Endodermal cell (in vitro differentiated cells): ENCODE results near the gene LMO7. TPM values are rescaled to one million over a fixed set of nuclear protein-coding genes. Genes with fewer than 3 reads are reported as not detected.

Experiments
- DNase-seq: peaks from one replicate; pipeline ENCODE4 v3.0.0-alpha.2; 2017
- H3K27ac ChIP-seq: 2 replicates; pipeline ENCODE4 v1.5.1; 2013; ENCODE audit warnings: mild to moderate bottlenecking, low read depth, low read length, moderate library complexity
- H3K27me3 ChIP-seq: 2 replicates; pipeline ENCODE4 v1.6.1; 2013; ENCODE audit warnings: mild to moderate bottlenecking, low read length, moderate library complexity; ENCODE audit not compliant: insufficient read depth, control insufficient read depth, poor library complexity, severe bottlenecking
- H3K36me3 ChIP-seq: 2 replicates; pipeline ENCODE4 v1.7.0; 2013; ENCODE audit warnings: mild to moderate bottlenecking, low read length, moderate library complexity; ENCODE audit not compliant: control insufficient read depth, insufficient read depth
- H3K4me1 ChIP-seq: one replicate; pipeline ENCODE4 v1.7.0; 2013; ENCODE audit warnings: low read length; ENCODE audit not compliant: control insufficient read depth, insufficient read depth
- H3K4me3 ChIP-seq: 2 replicates; pipeline ENCODE4 v1.5.1; 2013; ENCODE audit warnings: mild to moderate bottlenecking, low read length, moderate library complexity
- H3K9ac ChIP-seq: 2 replicates; pipeline ENCODE4 v1.6.1; 2013; ENCODE audit warnings: mild to moderate bottlenecking, low read length, moderate library complexity; ENCODE audit not compliant: poor library complexity, severe bottlenecking; ENCODE audit errors: extremely low read depth
- H3K9me3 ChIP-seq: 2 replicates; pipeline ENCODE4 v1.6.1; 2013; ENCODE audit warnings: mild to moderate bottlenecking, low read length, moderate library complexity; ENCODE audit not compliant: control insufficient read depth
- H3K27ac Mint-ChIP-seq: 2 replicates; pipeline ENCODE4 v1.8.0; 2020; ENCODE audit warnings: mixed read lengths
- H3K27me3 Mint-ChIP-seq: 2 replicates; pipeline ENCODE4 v1.8.0; 2021; ENCODE audit warnings: mild to moderate bottlenecking, mixed read lengths; ENCODE audit not compliant: insufficient read depth
- H3K36me3 Mint-ChIP-seq: 2 replicates; pipeline ENCODE4 v1.8.0; 2020; ENCODE audit warnings: low read depth, mixed read lengths
- H3K4me1 Mint-ChIP-seq: 2 replicates; pipeline ENCODE4 v1.8.0; 2020; ENCODE audit warnings: mixed read lengths
- H3K4me3 Mint-ChIP-seq: 2 replicates; pipeline ENCODE4 v1.8.0; 2020; ENCODE audit warnings: mild to moderate bottlenecking, moderate library complexity, mixed read lengths
- H3K9me3 Mint-ChIP-seq: 2 replicates; pipeline ENCODE4 v1.8.0; 2020; ENCODE audit warnings: mild to moderate bottlenecking, mixed read lengths
- WGBS, 2 experiments: methylation state at CpG; one replicate each; pipeline versions ENCODE4 v1.1.5 to v1.1.7; 2013; ENCODE audit warnings: missing lambda C conversion rate in 2 of 2, mixed read lengths in 1 of 2; ENCODE audit not compliant: insufficient coverage in 1 of 2, insufficient read length in 1 of 2; 5-methylcytosine and 5-hydroxymethylcytosine counted together
- total RNA-seq, 2 donors: library from RNA; stranded (reverse); fragmentation: NEBNext Ultra II Directional in 1 of 2; extraction: Animal tissue kit (Norgen Biotek cat#: 25700) in 1 of 2; gene quantifications; 2 replicates in 1 of 2; 3 replicates in 1 of 2; pipeline ENCODE4 v1.2.1, GENCODE V29; 2021
- TF ChIP-seq, protein P1 (sequence below): fragments of 200-600 bp; sonication (generic); conservative IDR thresholded peaks from 2 replicates; pipeline ENCODE4 v1.5.0; 2021; ENCODE audit warnings: antibody characterized with exemption, mild to moderate bottlenecking

The LMO7 gene
- total RNA-seq, 2 donors from 2014 or later, result 9.9 to 14.1 TPM

DNA sequence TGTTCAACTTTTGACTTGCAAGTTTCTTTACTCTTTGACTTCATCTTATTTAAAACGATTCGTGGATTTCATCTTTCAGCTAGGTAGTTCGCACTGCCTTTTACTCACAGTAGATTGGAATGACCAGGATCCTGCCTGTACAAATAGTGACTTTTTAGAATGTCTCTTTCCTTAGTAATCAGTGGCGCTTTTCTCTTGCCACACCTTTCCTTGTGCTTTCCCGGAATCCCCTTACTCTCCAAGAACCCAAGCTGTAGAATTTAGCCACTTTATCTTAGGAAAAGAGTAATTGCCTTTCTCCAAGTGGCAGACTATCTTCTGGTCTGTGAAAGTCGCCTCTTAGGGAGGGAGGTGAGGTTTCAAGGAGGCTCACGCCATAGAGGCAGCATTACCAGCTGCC is 123.4 kb downstream of the LMO7 start:
- DNase-seq, result no peak
- TF ChIP-seq, protein P1, sequence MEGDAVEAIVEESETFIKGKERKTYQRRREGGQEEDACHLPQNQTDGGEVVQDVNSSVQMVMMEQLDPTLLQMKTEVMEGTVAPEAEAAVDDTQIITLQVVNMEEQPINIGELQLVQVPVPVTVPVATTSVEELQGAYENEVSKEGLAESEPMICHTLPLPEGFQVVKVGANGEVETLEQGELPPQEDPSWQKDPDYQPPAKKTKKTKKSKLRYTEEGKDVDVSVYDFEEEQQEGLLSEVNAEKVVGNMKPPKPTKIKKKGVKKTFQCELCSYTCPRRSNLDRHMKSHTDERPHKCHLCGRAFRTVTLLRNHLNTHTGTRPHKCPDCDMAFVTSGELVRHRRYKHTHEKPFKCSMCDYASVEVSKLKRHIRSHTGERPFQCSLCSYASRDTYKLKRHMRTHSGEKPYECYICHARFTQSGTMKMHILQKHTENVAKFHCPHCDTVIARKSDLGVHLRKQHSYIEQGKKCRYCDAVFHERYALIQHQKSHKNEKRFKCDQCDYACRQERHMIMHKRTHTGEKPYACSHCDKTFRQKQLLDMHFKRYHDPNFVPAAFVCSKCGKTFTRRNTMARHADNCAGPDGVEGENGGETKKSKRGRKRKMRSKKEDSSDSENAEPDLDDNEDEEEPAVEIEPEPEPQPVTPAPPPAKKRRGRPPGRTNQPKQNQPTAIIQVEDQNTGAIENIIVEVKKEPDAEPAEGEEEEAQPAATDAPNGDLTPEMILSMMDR, result no peak
- peaks cover 24% of the 10 kb centered on the region for H3K4me1 Mint-ChIP-seq
- no peak overlapping the region for H3K27ac Mint-ChIP-seq
- Histone ChIP-seq H3K9me3 (peaks cover 5% of the 10 kb centered on the region), H3K27me3 (no peaks in the 10 kb centered on the region), H3K4me1 (peaks cover 6% of the 10 kb centered on the region), H3K36me3 (no peaks in the 10 kb centered on the region), H3K27ac (no peak overlapping the region), H3K4me3 (no peak overlapping the region), H3K9ac (no peak overlapping the region)
- H3K27me3 Mint-ChIP-seq, result no peaks in the 10 kb centered on the region
- peaks cover 3% of the 10 kb centered on the region for H3K36me3 Mint-ChIP-seq
- no peak overlapping the region for H3K4me3 Mint-ChIP-seq
- 91 to 93% methylated on average over 5 to 7 of the region's 7 CpGs for WGBS, 2 experiments
- peaks cover 2% of the 10 kb centered on the region for H3K9me3 Mint-ChIP-seq

GRCh38 chr13:75760131-75761021 is 124.2 kb downstream of the LMO7 start:
- peaks cover 6% of the 10 kb centered on the region for H3K4me1 ChIP-seq
- H3K4me3 ChIP-seq, result no peak overlapping the region
- TF ChIP-seq, protein P1, result peak; percentile 26
- no peak overlapping the region for H3K9ac ChIP-seq
- no peak overlapping the region for H3K27ac ChIP-seq
- Mint-ChIP-seq H3K4me3 (no peak overlapping the region), H3K27ac (no peak overlapping the region), H3K9me3 (peaks cover 2% of the 10 kb centered on the region), H3K4me1 (peaks cover 24% of the 10 kb centered on the region), H3K36me3 (peaks cover 3% of the 10 kb centered on the region), H3K27me3 (no peaks in the 10 kb centered on the region)
- 83 to 89% methylated on average over 9 of the region's 9 CpGs for WGBS, 2 experiments
- no peaks in the 10 kb centered on the region for H3K27me3 ChIP-seq
- no peaks in the 10 kb centered on the region for H3K36me3 ChIP-seq
- DNase-seq, result no peak
- H3K9me3 ChIP-seq, result peaks cover 5% of the 10 kb centered on the region

GRCh38 chr13:75761369-75761768 is 125.2 kb downstream of the LMO7 start:
- no peaks in the 10 kb centered on the region for H3K27me3 Mint-ChIP-seq
- peaks cover 2% of the 10 kb centered on the region for H3K9me3 Mint-ChIP-seq
- no peak overlapping the region for H3K4me3 ChIP-seq
- peaks cover 6% of the 10 kb centered on the region for H3K4me1 ChIP-seq
- H3K27ac Mint-ChIP-seq, result no peak overlapping the region
- no peaks in the 10 kb centered on the region for H3K27me3 ChIP-seq
- WGBS, 2 experiments, result 90 to 93% methylated on average over 2 to 3 of the region's 3 CpGs
- H3K27ac ChIP-seq, result no peak overlapping the region
- H3K9ac ChIP-seq, result no peak overlapping the region
- peaks cover 24% of the 10 kb centered on the region for H3K4me1 Mint-ChIP-seq
- no peaks in the 10 kb centered on the region for H3K36me3 ChIP-seq
- peaks cover 5% of the 10 kb centered on the region for H3K9me3 ChIP-seq
- H3K4me3 Mint-ChIP-seq, result no peak overlapping the region
- TF ChIP-seq, protein P1, result no peak
- peaks cover 3% of the 10 kb centered on the region for H3K36me3 Mint-ChIP-seq
- no peak for DNase-seq
